GM21526 (cell line): ENCODE data around the gene FOXD3.
A peak's percentile ranks its signal among the peaks of the same experiment; 100 is the strongest.

Experiments
- ATAC-seq: cut with Tn5 transposase; IDR thresholded peaks from one replicate; pipeline ENCODE4 v1.9.1; 2021; ENCODE audit warnings: moderate library complexity; ENCODE audit not compliant: unreplicated experiment, low FRiP score

Gene FOXD3

DNA sequence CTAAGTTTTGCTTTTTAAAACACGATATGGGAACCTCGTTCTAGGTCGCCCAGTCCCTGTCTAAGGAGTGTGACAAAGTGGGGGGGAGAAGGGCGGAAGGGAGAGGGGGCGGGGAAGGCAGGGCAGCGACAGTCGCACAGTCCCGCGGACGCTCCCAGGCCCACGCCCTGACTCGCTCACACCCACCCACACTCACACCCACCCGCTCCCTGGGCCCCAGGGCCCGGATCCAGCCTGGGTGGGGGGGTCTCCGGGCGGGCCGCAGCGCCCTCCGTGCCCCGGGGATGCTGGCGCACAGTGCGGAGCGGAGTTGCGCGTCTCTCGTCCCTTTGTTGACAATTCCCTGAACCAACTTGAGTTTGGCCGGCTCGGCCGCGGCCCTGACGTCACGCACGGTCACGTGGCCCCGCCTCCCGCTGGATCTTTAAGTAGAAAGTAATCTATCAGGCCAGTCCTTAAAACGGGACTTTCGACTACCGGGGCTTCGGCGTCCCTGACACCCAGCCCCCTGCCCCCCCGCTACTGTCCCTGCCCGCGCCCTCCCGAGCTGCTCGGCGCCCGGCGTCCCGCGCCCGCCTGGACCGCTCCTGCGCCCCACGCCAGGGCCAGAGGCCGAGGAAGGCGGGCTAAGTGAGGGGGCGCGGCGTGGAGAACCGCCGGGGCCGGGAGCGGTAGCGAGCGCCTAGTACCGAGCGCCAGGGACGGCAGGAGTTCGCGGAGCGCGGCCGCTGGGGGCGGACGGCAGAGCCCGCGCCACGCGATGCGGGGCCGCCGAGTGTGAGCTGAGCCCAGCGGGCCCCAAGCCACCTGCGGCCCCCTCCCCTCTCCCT is at the start of gene FOXD3:
Gene FOXD3 (plus strand): TSS at position 454 of the 830 bp plus-strand sequence. CDS start 492 bp downstream, outside the sequence.
- ATAC-seq: peak; percentile 47

DNA sequence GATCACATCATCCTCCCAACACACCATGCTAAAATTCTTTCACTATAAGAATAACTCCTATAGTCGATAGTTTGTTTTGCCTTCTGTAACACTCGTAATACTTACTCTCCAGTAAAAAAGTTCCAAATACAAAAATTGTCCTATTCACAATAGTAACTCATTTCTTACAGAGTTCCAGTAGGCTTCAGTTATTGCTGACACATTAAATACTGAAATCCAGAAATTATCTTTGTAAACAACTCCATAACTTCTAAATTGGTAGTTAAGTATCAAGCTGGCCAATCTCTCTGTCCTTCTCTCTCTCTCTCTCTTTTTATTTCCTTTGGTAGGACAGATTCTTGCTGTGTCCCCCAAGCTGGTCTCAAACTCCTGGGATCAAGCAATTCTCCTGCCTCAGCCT is 49.6 kb upstream of the FOXD3 start:
- no peak for ATAC-seq

DNA sequence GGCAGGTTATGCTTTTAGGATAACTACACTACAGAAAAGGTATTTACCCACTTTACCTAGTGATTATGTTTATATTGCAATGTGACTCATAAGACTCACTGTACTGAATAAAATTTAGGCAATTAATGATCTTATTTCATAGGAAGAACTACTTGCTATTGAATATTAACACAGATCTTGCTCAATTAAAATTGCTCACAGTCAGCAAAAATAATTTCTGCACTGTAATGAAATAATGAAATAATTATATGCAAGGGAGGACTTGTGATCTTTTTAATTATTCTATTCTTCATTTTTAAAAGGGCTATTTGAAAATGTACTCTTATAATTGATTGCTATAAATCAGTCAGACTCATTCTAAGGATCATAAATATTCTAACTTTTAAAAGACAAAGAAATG is 48.0 kb upstream of the FOXD3 start:
- no peak for ATAC-seq

DNA sequence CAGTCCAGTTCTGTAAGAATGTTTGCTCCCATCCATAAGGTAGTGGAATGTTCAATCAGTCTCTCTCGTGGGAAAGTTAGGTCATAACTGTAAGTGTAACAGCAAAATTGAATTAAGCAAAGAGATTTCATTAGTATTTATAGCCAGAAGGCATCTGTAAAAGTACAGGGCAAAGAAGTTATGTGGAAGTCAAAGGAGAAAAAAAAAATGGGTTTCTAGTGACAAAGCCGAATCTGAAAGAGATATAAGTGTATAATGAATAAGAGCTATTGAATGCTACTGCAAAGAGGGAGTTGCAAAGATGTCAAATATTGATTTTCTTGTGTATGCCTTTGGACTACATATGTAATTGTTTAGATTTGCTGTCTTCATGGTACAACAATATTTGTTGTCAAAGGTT is 47.4 kb upstream of the FOXD3 start:
- ATAC-seq: no peak

DNA sequence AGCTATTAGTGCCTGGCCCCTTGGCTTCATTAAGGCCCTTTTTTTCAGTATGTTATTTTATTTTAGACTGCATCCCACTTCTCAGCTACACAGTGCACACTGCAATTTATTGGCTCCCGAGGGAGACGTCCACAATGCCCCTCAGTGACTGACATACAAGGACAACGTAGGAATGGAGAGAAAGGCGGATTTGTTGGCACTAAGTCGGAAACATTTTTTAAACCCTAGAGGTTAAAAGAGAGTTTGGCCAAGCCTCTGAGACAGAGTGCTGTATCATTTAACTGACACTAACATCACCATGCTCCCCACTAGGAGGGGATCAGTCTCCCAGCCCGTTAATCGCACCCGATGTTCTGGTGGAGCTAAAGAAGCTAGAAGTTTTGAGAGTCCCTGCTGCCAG is 45.7 kb upstream of the FOXD3 start:
- no peak for ATAC-seq

DNA sequence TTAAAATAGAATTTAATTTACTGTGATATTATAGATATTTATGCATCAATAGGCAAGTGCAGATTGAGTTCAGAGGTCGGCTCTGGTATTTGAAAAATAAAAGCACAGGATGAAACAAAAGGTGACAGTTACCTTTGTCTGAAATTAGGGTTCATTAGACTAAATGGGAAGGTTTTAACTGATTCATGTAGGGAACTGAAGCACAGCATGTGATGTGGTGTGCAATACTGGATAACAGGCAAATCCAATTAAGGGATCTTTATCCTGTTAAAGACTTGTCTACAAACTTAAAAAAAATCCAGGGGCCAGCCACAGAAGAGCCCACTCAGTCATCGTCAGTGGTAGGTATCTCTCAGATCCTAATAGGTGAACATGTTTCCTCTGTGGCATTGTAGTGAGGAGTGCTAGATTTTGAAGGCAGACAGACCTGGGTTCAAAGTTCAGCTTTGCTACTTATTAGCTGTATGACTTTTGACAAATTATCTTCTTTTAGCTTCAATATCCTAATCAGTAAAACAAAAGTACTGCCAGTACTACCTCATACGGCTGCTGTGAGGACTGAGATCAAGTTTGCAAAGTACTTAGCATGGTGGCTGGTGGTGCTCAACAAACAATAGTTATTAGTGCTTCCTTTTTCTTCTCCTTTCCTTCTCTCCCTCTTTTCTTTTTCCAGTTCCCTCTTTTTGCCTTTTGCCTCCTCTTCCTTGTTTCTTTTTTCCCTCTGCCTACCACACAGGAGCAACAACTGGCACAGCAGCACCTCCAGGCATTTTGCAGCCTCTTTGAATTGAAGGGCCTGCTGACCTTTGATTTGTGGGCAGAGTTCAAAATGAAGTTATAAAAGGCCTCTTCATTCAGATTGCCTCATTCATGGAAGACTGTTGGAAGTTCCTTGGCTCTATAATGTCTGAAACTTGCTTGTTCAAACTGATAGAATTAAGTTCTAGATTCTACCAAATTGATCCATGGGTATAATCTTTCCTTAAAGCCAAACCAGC is 44.9 kb upstream of the FOXD3 start:
- no peak for ATAC-seq

DNA sequence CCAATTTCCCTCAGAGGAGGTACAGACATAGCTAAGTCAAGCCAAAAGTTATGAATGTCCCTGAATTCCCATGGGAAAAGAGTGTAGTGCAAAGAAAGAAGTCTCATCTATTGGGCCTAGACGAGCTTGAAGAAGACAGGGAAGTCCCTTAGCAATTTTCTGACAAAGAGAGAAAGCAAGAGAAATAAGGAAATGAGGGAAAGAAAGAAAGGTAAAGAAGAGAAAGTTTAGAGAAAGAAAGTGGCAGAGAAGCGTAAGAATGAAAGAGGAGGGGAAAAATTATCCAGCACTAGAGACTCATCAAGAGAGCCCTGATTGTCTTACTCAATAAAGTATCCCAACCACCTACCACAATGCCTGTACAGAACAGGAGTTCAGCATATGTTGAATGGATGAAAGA is 40.6 kb upstream of the FOXD3 start:
- ATAC-seq: no peak

DNA sequence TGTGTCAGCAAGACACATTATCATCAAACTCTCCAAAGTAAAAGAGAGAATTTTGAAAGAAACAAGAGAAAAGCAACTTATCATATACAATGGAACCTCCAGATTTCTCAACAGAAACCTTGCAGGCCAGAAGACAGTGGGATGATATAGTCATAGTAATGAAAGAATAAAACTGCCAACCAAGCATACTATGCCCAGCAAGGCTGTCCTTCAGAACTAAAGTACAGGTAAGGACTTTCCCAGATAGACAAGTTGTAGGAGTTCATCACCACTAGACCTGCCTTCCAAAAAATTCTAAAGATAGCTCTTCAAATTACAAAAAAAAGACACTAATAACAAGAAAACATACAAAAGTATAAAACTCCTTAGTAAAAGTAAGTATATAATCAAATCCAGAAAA is 33.2 kb upstream of the FOXD3 start:
- no peak for ATAC-seq

DNA sequence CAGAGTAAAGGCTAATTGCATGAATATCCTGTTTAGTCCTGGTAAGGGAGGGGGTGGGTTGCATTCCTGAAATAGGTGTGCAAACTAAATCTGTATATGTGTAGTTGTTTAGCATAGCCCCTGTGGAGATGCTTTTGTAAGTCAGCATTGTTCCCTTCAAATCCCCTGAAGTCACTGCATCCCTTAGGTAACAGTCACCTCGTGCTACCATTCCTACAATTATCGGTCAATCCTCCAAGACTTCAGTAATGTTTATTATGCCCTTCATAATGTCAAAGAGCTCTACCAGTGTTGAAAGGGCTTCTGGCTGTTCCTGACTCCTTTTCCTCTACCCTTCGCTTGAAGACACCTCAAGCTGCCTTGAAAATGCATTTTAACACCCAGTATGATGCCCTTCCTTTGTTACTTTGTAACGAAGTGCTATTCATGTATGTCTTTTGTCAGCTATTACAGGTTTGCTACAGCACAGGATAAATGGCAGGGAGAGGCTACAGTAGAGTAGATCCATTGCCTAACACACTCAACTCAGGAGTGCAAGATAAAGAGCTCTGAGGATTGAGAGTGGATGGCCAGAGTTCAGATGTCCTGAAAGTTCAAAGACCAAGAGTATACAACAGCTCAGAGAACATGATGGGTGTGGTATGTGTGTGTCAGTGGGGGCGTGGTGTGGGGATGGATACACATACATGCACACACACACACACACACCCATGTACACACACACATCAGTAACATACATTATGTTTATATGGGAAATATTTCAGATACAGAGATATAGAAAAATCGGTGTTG is 27.4 kb upstream of the FOXD3 start:
- no peak for ATAC-seq

DNA sequence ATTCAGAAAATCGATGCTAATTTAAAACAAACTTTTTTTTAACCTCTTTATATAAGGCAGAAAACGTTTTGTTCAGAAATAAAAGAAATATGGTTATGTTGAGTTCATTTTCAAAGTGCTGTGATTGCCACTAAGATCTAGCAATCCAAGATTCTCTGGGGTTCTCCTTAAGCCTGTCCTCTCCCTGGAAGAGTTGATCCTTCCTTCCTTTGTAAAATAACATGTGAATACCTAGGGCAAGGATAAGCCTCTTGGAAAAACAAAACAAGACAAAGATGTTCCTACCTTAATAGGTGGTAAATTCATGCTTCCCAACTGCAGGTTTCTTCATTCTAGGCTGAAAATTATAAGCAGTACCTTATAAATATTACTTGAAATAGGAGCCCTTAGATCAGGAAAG is 18.0 kb upstream of the FOXD3 start:
- ATAC-seq: no peak

DNA sequence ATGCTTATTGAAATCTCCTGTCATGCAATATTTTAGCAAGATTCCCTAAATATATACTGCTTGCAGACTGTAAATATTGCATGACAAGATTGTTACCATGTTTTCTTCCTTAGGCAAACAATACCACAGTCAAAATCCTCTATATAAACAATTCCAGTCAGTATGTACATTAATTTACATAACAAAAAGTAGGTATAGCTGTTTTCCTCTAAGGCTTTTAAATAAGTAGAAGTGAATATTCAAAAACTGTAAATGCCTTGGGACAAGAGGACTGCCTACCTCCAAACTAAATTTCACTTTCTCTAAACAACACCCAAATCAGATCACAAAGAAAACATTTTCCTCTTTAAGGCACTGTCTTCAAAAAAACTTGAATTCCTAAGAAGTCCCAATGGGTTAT is 17.3 kb upstream of the FOXD3 start:
- ATAC-seq: no peak

DNA sequence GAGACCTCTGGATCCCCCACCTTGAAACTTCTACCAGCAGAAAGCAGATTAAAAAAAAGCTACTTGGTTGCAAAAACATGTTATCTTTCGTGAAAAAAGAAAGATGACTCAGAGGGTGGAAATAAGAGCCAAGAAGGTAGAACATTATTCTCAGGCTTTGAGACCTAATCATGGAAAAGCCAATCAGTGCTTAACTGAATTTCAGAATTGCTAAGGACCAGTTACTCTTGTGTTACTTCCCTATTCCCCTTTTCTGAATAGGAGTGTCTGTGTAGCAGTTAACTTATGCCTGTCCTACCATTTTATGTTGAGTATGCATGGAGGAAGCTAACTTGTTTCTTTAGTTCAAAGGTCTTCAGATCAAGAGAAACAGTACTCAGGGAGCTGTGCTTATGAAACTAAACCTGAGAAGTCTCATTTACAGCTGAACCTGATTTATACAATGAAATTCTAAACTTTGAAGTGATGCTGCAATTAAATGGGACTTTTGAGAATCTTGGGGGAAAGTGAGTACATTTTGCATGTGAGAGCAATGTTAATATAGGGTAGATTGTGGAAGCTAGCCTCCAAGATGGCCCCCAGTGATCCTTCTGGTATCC is 15.1 kb upstream of the FOXD3 start:
- ATAC-seq: no peak

DNA sequence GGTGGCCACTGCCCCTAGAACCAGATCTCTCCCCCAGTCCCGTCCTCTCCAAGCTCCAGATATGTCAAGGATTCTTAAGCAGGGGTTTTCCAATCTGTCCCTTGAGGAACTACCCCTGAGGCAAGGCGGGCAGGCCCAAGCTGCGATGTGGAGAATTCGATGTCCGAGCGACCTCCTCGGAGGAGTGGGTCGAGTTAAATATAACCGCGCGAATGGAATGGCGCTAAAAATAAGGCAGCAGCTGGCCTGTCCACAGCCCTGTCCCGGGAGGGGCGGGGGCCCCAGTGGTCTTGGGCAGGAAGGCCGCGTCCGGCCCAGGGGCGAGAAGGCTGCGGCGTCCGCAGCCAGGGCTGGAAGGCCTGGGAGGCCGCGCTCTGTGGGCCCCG is 5.8 kb upstream of the FOXD3 start:
- ATAC-seq: no peak

DNA sequence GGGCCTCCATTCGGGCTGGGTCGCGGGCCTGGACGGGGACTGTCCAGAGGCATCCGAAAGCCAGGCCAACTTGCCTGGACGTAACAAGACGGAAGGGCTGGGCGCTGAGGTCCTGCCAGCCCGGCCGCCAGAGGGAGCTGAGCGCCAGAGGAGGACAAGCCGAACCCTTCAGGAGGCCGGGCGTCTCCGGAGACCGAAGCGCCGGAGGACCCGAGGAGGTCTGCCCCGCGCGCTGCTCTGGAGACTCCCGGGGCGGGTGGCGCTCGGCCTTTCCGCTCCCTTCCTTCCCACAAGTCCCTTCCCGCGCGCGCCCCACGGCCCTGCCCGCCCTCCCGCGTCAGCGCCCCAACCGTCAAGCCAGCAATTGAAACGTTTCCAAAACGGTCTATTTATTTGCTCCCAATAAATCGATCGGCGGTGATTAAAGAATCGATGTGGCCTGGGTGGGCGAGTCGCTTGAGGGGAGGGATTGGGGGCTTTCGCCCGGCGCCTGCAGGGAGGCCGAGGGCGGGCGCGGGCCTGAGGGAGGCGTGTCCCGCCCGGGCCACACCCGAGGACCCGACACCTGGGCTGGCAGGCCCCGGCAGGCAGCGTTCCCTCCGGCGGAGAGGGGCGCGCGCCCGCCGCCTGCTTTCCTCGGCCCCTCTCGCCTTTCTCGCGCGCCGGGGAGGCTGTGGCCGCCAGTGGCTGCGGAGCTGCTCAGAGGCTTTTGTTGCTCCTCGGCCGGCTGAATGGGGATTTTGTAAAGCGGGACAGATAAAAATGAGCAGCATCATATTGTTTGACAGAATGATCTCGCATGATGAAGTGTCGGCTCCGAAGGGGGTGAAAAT is 5.2 kb upstream of the FOXD3 start:
- ATAC-seq: peak; percentile 59

DNA sequence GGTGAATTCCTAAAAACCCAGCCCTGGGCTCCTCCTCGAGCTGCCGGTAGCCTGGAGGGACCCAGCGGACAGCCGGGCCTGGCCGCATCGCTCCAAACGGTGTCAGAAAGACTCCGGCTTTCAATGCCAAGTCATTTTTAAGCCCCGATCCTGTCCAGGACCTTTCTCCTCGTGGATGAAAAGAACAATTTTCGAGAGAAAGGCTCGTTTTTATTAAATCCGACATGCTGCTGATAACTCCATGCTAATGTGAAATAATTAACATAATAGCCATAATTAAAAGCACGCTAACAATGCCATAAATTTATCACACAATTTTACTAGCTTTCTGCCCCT is 4.6 kb upstream of the FOXD3 start:
- ATAC-seq: no peak

DNA sequence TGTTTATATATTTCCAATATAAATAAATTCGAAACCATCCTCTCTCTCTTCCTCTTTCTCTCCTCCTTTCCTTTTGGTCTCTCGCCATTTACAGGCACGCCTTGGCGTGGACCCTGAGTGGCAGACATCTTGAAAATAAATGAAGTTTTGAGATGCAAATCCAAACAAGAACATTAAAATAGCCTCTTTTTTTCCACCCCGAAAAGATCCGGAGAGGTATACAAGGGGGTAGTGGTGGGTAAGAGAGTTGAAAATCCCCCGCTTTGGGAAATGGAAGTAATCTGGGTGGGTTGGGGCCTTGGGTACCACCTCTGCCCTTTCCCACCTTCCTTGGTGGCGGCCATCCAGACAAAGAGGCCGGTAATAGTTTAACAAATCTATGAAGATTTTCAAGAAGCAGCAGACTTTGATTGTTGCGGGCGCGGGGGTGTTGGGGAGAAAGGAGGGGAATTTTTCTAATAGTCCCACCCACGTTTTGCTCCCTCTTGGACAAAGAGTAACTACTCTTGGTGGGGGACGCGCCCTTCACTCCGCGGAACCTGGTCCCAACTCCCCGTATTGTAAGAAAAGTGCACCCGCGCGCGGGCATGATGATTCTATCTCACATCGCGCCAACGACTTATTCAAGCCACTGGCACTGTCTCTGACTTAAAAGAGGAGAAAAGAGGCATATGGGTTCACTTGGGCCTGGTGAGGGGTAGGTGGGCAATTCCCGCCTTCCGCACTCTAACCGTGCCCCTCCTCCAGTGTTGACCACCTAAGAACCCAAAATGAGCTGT is 4.0 kb upstream of the FOXD3 start:
- no peak for ATAC-seq

DNA sequence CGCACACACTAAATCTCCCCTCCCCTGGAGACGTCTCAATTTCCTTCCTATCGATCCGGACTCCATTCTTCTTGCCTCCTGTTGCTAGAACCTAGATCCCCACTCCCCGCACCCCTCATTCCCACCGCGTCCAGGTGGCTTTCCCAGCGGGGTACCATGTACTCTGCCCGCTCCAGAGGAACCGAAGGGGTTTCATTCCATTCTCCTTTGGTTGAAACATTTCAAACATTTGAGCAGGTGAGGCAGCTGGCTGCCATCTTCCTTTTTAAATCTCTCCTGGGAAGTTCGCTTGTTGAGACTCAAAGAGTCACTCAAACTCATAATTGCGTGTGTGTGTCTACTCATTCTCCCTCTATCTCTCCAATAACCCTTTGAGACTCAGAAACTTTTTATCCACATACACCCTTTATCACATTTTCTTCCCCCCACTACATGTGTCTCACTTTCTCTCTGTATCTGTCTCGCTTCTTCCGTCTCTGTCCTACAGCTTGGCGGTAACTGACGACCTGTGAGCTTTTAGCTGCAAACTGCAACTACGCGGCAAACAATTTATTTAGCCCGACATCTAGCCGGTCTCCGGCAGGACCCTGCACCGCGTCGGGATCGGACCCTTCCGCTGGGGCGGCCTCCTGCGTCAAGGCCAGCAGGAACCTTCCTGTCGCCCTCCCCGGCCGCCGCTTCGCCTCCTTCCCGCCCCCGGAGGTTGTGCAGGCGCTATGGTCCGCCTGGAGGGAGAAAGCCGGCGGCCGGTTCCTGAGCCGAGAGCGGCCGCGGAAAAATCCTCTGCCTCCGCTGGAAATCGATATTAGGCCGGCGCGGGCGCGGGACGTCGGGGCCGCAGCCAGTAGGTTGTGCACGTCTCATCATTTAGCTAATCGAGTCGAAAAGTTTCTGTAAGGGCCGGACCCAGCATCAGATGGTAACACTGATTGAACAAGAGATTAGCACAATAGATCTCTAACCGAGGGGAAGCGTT is 3.0 kb upstream of the FOXD3 start:
- ATAC-seq: no peak
